BJ (cell line): ENCODE measurements around the gene XRRA1. TPM values are rescaled to one million over a fixed set of nuclear protein-coding genes. Genes with fewer than 3 reads are reported as not detected.

Experiments
- CTCF ChIA-PET: fragments of 350-600 bp; formaldehyde crosslinking; extraction: SDS; loops from one replicate; lab custom pipeline; 2021; ENCODE audit warnings: antibody characterized with exemption, inconsistent platforms; lab: Yijun Ruan, JAX
- POLR2A ChIA-PET: fragments of 300-600 bp; sonication (Branson Sonifier 250); formaldehyde crosslinking; extraction: SDS; loops from one replicate; lab custom pipeline; 2021; ENCODE audit warnings: antibody characterized with exemption; lab: Charles Lee
- DNase-seq: peaks from one replicate; pipeline ENCODE4 v3.0.0-alpha.2; 2011; ENCODE audit warnings: low read depth
- H3K27me3 ChIP-seq: 2 replicates; pipeline ENCODE4 v1.6.0; 2011; ENCODE audit warnings: low read length; ENCODE audit not compliant: control insufficient read depth, insufficient read depth
- H3K36me3 ChIP-seq: 2 replicates; pipeline ENCODE4 v1.5.1; 2011; ENCODE audit warnings: low read length; ENCODE audit not compliant: control insufficient read depth, insufficient read depth
- H3K4me3 ChIP-seq: 2 replicates; pipeline ENCODE4 v1.5.1; 2011; ENCODE audit warnings: low read depth, mild to moderate bottlenecking, control low read depth, low read length
- polyA plus RNA-seq: library from polyadenylated mRNA; depleted of rRNA; stranded (reverse); fragments of >200 nt; gene quantifications from 2 replicates; pipeline ENCODE4 v1.2.3, GENCODE V29; 2011
- TF ChIP-seq, protein P1 (sequence below): IDR thresholded peaks from 2 replicates; pipeline ENCODE4 v1.5.1; 2011; ENCODE audit warnings: low read depth, mild to moderate bottlenecking, control low read depth, inconsistent platforms, low read length, moderate library complexity; ENCODE audit not compliant: insufficient read depth

The XRRA1 gene
- polyA plus RNA-seq, 1 experiment = 6.8 TPM

DNA sequence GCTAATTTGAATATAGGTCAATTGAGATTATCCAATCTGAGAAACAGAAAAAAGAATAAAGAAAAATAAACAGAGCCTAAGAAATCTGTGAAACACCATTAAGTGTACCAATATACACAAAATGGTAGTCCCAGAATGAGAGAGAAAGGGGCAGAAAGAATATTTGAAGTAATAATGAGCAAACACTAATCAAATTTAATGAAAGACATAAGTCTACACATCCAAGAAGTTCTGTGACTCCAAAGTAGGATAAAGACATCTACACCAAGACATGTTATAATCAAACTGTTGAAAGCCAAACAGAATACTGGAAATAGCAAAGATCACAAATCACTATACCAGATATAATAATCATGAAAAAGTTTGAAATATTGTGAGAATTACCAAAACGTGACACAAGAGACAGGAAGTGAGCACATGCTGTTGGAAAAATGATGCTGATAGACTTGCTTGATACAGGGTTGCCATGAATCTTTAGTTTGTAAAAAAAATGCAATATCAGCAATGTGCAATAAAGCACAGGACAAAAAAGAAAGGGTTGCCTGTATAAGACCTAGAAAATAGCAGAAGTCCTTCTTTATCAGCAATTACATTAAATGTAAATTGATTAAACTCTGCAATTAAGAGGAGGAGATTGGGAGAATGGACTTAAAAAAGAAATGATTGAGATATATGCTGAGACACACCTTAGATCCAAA lies 124.5 kb downstream of the XRRA1 start:
- TF ChIP-seq, protein P1, sequence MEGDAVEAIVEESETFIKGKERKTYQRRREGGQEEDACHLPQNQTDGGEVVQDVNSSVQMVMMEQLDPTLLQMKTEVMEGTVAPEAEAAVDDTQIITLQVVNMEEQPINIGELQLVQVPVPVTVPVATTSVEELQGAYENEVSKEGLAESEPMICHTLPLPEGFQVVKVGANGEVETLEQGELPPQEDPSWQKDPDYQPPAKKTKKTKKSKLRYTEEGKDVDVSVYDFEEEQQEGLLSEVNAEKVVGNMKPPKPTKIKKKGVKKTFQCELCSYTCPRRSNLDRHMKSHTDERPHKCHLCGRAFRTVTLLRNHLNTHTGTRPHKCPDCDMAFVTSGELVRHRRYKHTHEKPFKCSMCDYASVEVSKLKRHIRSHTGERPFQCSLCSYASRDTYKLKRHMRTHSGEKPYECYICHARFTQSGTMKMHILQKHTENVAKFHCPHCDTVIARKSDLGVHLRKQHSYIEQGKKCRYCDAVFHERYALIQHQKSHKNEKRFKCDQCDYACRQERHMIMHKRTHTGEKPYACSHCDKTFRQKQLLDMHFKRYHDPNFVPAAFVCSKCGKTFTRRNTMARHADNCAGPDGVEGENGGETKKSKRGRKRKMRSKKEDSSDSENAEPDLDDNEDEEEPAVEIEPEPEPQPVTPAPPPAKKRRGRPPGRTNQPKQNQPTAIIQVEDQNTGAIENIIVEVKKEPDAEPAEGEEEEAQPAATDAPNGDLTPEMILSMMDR = no peak

DNA sequence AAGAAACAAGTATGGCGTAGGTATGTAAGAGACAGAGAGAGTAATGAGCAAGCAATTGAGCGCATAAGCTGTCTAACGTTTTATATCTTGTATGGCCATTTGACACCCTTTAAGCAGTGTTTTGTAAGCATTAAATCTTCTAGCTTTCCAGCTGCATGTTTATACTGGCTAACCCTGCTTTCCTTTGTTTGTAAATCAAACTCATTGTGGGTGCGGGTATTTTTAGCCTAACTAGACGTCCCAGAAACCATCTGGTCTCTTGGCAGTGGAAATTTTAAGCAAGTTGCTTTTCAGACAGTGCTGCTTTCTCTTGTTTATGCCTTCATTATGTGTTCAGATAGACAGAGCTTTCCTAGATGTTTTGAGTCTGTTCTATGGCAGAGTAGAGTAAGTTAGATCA lies 126.7 kb downstream of the XRRA1 start:
- Histone ChIP-seq H3K4me3 (no peak overlapping the region), H3K27me3 (no peaks in the 10 kb centered on the region), H3K36me3 (peaks cover 2% of the 10 kb centered on the region; the same call in 1 of the 2 replicates)
- DNase-seq = peak; percentile 19
- ChIA-PET POLR2A (no interaction called here), CTCF (interaction anchor here (0.6 kb wide), 1 partner anchor 568 kb away, joined by 3 read pairs; no protein-coding TSS in a partner anchor)
- TF ChIP-seq, protein P1 = no peak

More for the DNA sequence above, 124.5 kb downstream of the XRRA1 start:
- no peaks in the 10 kb centered on the region for H3K27me3 ChIP-seq
- CTCF ChIA-PET = no interaction called here
- POLR2A ChIA-PET = interaction anchor here (0.6 kb wide), 1 partner anchor 232 kb away, joined by 5 read pairs; the partner anchor contains the start of gene POLD3
- no peak overlapping the region for H3K4me3 ChIP-seq
- H3K36me3 ChIP-seq = no peaks in the 10 kb centered on the region
- DNase-seq = no peak

DNA sequence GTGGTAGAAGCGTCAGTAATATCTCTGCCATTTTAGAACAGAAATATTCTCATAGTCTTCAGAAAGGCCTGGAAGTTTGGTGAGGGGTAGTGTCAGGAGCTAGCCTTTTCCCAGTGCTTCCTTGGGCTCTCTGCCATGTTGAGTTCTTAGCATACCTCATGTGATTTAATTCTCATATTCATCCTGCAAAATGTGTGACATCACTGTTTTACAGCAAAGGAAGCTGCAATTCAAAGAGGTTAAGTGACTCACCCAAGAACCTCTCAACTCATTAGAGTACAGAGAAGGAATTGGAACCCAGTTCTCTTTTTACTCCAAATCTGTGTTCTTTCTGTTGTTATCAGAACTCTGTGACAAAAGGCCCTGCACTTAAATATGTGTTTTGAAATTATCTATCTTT lies 128.1 kb downstream of the XRRA1 start:
- no peak overlapping the region for H3K4me3 ChIP-seq
- POLR2A ChIA-PET = interaction anchor here (0.5 kb wide), 1 partner anchor 12 kb away, joined by 3 read pairs; no protein-coding TSS in a partner anchor
- TF ChIP-seq, protein P1 = no peak
- H3K36me3 ChIP-seq = peaks cover 2% of the 10 kb centered on the region; the same call in 1 of the 2 replicates
- CTCF ChIA-PET = interaction anchor here (2.1 kb wide), 1 partner anchor 81 kb away, joined by 7 read pairs; no protein-coding TSS in a partner anchor
- H3K27me3 ChIP-seq = no peaks in the 10 kb centered on the region
- peak; percentile 74 for DNase-seq

DNA sequence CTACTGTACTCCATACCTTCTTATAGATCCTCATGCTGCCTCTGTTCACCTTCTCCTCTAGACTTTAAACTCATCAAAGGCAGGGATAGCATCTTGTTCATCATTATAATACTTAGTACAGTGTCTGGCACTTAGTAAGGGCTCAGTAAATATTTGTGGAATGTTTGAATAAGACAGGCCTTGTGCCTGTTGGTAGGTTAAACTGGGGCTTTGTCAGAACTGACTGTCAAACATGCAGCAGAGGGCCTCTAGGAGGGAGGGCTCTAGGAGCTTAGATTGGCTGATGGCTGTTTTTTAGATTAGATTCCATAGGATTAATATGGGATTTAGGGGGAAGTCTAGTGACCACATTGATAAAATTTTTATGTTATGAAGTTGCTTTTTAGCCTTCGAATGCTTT lies 129.5 kb downstream of the XRRA1 start:
- Histone ChIP-seq H3K36me3 (peaks cover 2% of the 10 kb centered on the region; the same call in 1 of the 2 replicates), H3K27me3 (no peaks in the 10 kb centered on the region), H3K4me3 (no peak overlapping the region)
- ChIA-PET CTCF (interaction anchor here (1.0 to 2.1 kb wide), 2 partner anchors 80 to 203 kb away, joined by 3 to 7 read pairs; no protein-coding TSS in a partner anchor), POLR2A (no interaction called here)
- no peak for DNase-seq
- TF ChIP-seq, protein P1 = no peak

DNA sequence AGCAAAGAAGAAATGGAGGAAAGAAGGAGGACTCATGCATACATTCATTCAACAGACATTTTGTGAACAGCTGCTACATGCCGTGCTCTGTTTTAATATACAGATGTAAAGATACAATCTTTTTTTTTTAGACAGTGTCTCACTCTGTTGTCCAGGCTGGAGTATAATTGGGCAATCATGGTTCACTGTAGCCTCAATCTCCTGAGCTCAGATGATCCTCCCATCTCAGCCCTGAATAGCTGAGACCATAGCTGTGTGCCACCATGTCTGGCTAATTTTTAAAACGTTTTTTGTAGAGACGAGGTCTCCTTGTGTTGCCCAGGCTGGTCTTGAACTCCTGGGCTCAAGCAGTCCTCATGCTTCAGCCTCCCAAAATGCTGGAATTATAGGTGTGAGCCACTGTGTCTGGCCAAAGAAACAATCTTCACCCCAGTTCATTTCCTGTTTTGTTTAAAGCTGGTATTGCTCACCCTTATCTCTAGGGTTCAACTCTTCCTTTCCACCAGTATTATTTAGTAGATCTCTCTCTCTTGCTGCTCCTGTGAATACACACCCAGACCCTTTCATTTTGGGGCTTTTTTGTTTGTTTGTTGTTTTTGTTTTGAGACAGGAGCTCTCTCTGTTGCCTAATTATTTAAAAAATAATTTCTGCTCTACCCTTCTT lies 130.5 kb downstream of the XRRA1 start:
- TF ChIP-seq, protein P1 = no peak
- no peaks in the 10 kb centered on the region for H3K27me3 ChIP-seq
- no peak for DNase-seq
- no peak overlapping the region for H3K4me3 ChIP-seq
- ChIA-PET POLR2A (interaction anchor here (0.6 kb wide), 1 partner anchor 69 kb away, joined by 5 read pairs; no protein-coding TSS in a partner anchor), CTCF (interaction anchor here (0.6 to 2.1 kb wide), 2 partner anchors 79 to 286 kb away, joined by 3 to 7 read pairs; no protein-coding TSS in a partner anchor)
- H3K36me3 ChIP-seq = peaks cover 2% of the 10 kb centered on the region; the same call in 1 of the 2 replicates
